ENCODE results near the gene RREB1.
A peak's percentile ranks its signal among the peaks of the same experiment; 100 is the strongest.

Gene RREB1

GRCh38 chr6:7107578-7108195 lies at the start of gene RREB1:
TSS of gene RREB1 (plus strand) at chr6:7107961. CDS start at chr6:7181912, 73,951 bp downstream.
- DNase-seq, result peak; percentile 65

GRCh38 chr6:7058250-7058923 lies 49.4 kb upstream of the RREB1 start:
- no peak for DNase-seq

- DNase-seq, result no peak
These were observed 46.8 kb upstream of the RREB1 start for GRCh38 chr6:7060769-7061516.

- DNase-seq, result no peak
These were observed 45.2 kb upstream of the RREB1 start for GRCh38 chr6:7062451-7063162.

GRCh38 chr6:7067305-7067704 lies 40.5 kb upstream of the RREB1 start:
- DNase-seq, result no peak

- no peak for DNase-seq
These were observed 36.4 kb upstream of the RREB1 start for GRCh38 chr6:7071405-7071804.

- no peak for DNase-seq
These were observed 34.5 kb upstream of the RREB1 start for GRCh38 chr6:7073082-7073820.

- DNase-seq, result peak; percentile 64
These were observed 33.8 kb upstream of the RREB1 start for GRCh38 chr6:7073821-7074525.

- DNase-seq, result no peak
These were observed 32.9 kb upstream of the RREB1 start for GRCh38 chr6:7074870-7075269.

- no peak for DNase-seq
These were observed 32.3 kb upstream of the RREB1 start for GRCh38 chr6:7075341-7076000.

- DNase-seq, result no peak
These were observed 29.9 kb upstream of the RREB1 start for GRCh38 chr6:7077856-7078255.

- no peak for DNase-seq
These were observed 28.9 kb upstream of the RREB1 start for GRCh38 chr6:7078856-7079255.

- no peak for DNase-seq
These were observed 27.4 kb upstream of the RREB1 start for GRCh38 chr6:7080311-7080710.

GRCh38 chr6:7085911-7086310 lies 21.9 kb upstream of the RREB1 start:
- peak; percentile 12 for DNase-seq

GRCh38 chr6:7086488-7086887 lies 21.3 kb upstream of the RREB1 start:
- DNase-seq, result peak; percentile 55

- peak; percentile 14 for DNase-seq
These were observed 20.7 kb upstream of the RREB1 start for GRCh38 chr6:7087066-7087465.

- peak; percentile 17 for DNase-seq
These were observed 20.2 kb upstream of the RREB1 start for GRCh38 chr6:7087491-7087979.

GRCh38 chr6:7088076-7088742 lies 19.6 kb upstream of the RREB1 start:
- DNase-seq, result no peak

- no peak for DNase-seq
These were observed 8.8 kb upstream of the RREB1 start for GRCh38 chr6:7098993-7099392.

GRCh38 chr6:7100072-7100752 lies 7.5 kb upstream of the RREB1 start:
- DNase-seq, result no peak
